ENCODE data around the gene MSI2.

GRCh38 chr17:57349541-57350247 is 93.4 kb downstream of the MSI2 start:
- no peak for TF ChIP-seq CTCF (IDR thresholded peaks at IDR 0.05; ENCODE audit: insufficient read depth, low read length, poor library complexity, severe bottlenecking)
- TF ChIP-seq EZH2phosphoT487 (conservative IDR thresholded peaks at IDR 0.05; ENCODE audit: low read length) = no peak

Data from SU-DHL-6 (cell line).